GM18873 (cell line): ENCODE results near the gene MYO7B.
A peak's percentile ranks its signal among the peaks of the same experiment; 100 is the strongest.

Experiments used
- ATAC-seq: cut with Tn5 transposase; IDR thresholded peaks from one replicate; pipeline ENCODE4 v1.9.1; 2021; ENCODE audit warnings: mild to moderate bottlenecking, moderate library complexity, moderate number of reproducible peaks; ENCODE audit not compliant: unreplicated experiment, low FRiP score

MYO7B gene

GRCh38 chr2:127584047-127584446, 48.6 kb downstream of the MYO7B start:
- ATAC-seq = no peak

- ATAC-seq = no peak
These were observed 49.1 kb downstream of the MYO7B start for GRCh38 chr2:127584516-127585033.

- ATAC-seq = no peak
These were observed 49.9 kb downstream of the MYO7B start for GRCh38 chr2:127585270-127585807.

DNA sequence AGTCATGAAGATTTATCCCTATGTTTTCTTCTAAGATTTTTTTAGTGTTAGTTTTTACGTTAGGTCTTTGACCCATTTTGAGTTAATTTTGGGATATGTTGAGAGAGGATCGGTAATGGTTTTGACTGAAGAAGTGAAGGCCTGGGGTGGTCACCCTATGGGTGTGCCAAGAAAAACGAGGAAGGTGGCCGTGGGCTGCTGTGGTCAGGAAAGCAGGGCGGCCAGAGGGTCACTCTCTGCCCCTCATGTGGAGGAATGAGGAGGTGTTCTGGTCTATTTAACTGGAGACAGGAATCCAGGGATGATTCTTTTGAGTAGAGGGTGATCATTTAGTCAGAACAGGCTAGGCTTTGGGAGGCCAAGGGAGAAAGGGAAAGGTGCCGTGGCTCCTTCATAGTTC, 50.7 kb downstream of the MYO7B start:
- no peak for ATAC-seq

DNA sequence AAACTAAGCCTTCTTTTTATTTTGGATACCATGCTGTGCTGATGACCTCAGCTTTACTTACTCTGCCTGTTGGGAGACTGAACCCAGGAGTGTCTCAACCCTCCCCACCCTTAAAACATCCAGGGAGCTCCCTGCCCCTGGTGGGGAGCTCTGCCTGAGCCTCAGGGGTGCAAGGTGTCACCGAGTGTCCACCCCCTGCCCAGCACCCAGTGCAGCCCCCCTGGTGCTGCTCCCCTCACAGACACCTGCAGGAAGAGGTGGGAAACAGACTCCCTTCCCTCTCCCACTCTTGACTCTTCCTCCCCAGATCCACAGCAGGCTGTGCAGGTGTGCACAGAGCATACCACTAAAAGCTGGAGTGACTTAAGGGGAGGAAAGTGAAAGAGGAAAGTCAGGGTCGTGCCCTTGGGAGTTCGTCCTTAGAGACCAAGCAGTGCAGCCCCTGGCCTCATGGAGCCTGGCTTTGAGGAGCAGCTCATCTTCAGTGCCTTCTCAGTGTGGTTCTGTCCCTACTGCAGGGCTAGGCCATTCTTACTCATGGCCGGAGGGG, 51.3 kb downstream of the MYO7B start:
- no peak for ATAC-seq

DNA sequence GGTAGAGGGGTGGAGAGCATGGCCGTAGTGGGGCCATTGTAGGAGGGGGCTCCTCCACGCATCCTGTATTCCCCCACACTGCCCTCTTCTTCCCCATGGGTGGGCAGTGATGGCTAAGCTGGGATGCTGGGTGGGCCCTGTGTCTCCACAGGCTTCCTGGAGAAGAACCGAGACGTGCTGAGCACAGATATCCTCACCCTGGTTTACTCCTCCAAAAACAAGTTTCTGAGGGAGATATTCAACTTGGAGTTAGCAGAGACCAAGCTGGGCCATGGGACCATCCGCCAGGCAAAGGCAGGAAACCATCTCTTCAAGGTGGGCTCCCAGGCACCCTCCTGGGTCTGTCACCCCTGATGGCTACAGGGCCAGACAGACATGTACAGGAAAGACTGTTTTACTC, 52.8 kb downstream of the MYO7B start:
- no peak for ATAC-seq

DNA sequence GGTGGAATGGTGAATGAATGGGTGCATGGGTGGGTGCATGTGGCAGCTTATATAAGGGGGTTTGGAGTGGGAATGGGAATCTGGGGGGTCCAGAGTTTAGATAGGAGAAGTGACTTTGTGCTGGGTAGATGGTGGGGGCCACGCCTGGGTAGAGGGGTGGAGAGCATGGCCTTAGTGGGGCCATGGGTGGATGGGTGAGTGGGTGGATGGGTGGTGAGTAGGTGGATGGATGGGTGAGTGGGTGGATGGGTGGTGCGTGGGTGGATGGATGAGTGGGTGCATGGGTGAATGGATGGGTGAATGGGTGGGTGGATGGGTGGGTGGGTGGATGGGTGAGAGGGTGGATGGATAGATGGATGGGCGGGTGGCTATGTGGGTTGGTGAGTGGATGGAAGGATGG, 53.9 kb downstream of the MYO7B start:
- ATAC-seq = no peak

DNA sequence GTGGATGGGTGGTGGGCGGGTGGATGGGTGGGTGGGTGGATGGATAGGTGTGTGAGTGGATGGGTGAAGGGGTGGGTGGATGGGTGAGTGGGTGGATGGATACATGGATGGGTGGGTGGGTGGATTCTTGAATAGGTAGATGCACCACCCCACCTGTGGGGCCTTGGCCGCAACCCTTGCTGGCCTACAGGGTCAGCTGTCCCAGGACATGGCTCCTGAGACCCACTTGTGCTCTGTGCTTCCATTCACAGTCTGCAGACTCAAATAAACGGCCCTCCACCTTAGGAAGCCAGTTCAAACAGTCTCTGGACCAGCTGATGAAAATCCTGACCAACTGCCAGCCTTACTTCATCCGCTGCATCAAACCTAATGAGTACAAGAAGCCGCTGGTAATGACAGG, 54.4 kb downstream of the MYO7B start:
- no peak for ATAC-seq

- no peak for ATAC-seq
These were observed 55.1 kb downstream of the MYO7B start for GRCh38 chr2:127590386-127591190.

- peak; percentile 59 for ATAC-seq
These were observed 55.9 kb downstream of the MYO7B start for GRCh38 chr2:127591221-127591923.

- ATAC-seq = no peak
These were observed 57.3 kb downstream of the MYO7B start for GRCh38 chr2:127592761-127593227.

- ATAC-seq = no peak
These were observed 58.0 kb downstream of the MYO7B start for GRCh38 chr2:127593228-127594115.

DNA sequence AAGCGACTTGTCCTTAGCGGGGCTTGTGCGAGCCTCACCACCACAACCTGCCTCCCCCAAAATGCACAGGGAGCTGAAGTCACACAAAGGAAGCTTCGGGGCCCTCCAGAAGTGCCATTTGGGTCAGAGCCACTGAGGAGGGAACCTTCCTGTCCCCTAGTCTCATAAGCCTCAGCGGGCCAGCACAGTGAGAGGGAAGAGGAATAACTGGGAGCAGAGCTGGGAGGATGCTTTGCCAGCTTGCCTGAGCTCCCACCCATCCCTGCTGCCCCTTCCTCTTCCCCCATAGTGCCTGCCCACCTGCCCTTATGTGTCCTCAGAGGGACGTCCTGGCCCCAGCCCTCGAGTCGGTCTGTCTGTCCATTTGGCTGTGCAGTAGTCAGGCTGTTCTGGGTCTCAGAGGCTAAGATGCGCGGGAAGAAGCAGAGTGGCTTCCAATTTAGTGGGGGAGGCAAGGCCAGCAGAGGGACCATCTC, 58.7 kb downstream of the MYO7B start:
- no peak for ATAC-seq

- ATAC-seq = no peak
These were observed 61.0 kb downstream of the MYO7B start for GRCh38 chr2:127596311-127597045.

- no peak for ATAC-seq
These were observed 61.8 kb downstream of the MYO7B start for GRCh38 chr2:127597046-127597983.

DNA sequence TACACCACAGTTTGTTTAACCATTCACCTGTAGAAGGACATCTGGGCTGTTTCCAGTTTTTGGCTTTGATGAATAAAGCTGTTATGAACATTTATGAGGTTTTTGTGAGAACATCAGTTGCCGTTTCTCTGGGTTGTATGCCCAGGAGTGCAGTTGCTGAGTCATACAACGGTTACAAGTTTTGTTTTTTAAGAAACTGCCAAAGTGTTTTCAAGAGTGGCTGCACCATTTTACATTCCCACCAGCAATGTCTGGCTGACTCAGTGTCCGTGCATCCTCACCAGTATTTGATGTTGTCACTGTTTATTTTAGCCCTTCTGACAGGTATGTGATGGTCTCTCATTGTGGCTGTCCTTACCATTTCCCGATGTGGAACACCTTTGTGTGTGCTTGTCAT, 62.5 kb downstream of the MYO7B start:
- no peak for ATAC-seq

DNA sequence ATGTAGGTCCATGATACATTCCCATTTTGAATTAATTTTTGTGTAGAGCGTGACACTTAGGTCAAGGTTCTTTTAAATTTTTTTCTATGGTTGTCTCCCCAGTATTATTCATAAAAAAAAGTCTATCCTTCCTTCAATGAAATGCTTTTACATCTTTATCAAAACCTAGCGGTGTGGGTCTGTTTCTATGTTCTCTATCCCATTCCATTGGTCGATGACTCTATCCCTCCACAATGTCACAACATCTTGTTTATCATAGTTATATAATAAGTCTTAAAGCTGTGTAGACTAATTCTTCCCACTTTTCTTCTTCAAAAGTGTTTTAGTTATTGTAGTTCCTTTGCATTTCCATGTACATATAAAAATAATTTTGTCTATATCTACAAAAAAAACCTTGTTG, 63.2 kb downstream of the MYO7B start:
- ATAC-seq = no peak

DNA sequence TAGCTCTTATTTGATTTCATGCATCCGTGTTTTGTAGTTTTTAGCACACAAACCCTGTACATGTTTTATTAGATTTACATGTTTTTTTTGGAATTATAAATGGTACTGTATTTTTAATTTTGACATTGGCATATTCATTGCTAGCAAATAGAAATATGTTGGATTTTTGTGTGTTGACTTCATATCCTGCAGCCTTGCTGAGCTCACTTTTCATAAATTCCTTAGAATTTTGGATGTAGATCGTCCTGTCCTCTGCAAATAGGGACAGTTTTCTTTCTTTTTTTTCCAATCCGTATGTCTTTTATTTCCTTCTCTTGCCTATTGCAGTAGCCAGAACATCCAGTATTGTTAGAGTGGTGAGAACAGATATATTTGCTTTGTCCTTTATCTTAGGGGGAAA, 63.7 kb downstream of the MYO7B start:
- ATAC-seq = no peak
